Measurements from ENCODE around the gene ZNF407. TPM values are rescaled to one million over a fixed set of nuclear protein-coding genes. Genes with fewer than 3 reads are reported as not detected.

ZNF407 gene
- total and polyA plus RNA-seq, 2 experiments from 2014 or later: 2.1 to 10.4 TPM

GRCh38 chr18:74803117-74803516 is 205.4 kb downstream of the ZNF407 start (continued):
- no peak for TF ChIP-seq ZNF462 (CRISPR knock-in tag; IDR thresholded peaks at IDR 0.05)
- no peak for TF ChIP-seq REST (IDR thresholded peaks at IDR 0.05; ENCODE audit: unreplicated experiment)

- peak overlapping the region; percentile 79 for H3K27ac Mint-ChIP-seq
- Histone ChIP-seq H2AFZ (no peak overlapping the region), H3K4me1 (ENCODE audit: insufficient read depth) (peaks cover 49% of the 10 kb centered on the region), H3K9me2 (ENCODE audit: insufficient read depth) (no peaks in the 10 kb centered on the region), H3K27me3 (ENCODE audit: insufficient read depth) (no peaks in the 10 kb centered on the region), H3K79me2 (replicated peaks; ENCODE audit: insufficient read depth) (no peaks in the 10 kb centered on the region), H3F3A (replicated peaks; ENCODE audit: low read depth) (no peaks in the 10 kb centered on the region), H3K27ac (ENCODE audit: low read depth) (no peak overlapping the region), H4K20me1 (replicated peaks; ENCODE audit: insufficient read depth) (no peaks in the 10 kb centered on the region), H3K4me2 (no peak overlapping the region), H3K4me3 (no peak overlapping the region), H3K36me3 (ENCODE audit: insufficient read depth) (no peaks in the 10 kb centered on the region)
- peaks cover 54% of the 10 kb centered on the region for H3K4me1 Mint-ChIP-seq
- ATAC-seq (peak; percentile 28; the same call in 1 of the 3 replicates), DNase-seq (ENCODE audit: low spot score) (peak; percentile 7)
- TF ChIP-seq REST (IDR thresholded peaks at IDR 0.05; ENCODE audit: unreplicated experiment) (no peak), JUNB (IDR thresholded peaks at IDR 0.05; ENCODE audit: unreplicated experiment) (no peak), ZNF114 (CRISPR knock-in tag; IDR thresholded peaks at IDR 0.05) (no peak), EZH2 (IDR thresholded peaks at IDR 0.05; ENCODE audit: low read depth, unreplicated experiment) (no peak)
- no peaks in the 10 kb centered on the region for H3K36me3 Mint-ChIP-seq (ENCODE audit: low read depth)
- H3K4me3 Mint-ChIP-seq: no peak overlapping the region
- no peaks in the 10 kb centered on the region for H3K9me3 Mint-ChIP-seq
- peaks cover 8% of the 10 kb centered on the region for H3K27me3 Mint-ChIP-seq (ENCODE audit: insufficient read depth, low read depth, poor library complexity)
Measured at GRCh38 chr18:74803769-74804168, 206.1 kb downstream of the ZNF407 start.
